ENCODE measurements around the gene CDH22.

The CDH22 gene

DNA sequence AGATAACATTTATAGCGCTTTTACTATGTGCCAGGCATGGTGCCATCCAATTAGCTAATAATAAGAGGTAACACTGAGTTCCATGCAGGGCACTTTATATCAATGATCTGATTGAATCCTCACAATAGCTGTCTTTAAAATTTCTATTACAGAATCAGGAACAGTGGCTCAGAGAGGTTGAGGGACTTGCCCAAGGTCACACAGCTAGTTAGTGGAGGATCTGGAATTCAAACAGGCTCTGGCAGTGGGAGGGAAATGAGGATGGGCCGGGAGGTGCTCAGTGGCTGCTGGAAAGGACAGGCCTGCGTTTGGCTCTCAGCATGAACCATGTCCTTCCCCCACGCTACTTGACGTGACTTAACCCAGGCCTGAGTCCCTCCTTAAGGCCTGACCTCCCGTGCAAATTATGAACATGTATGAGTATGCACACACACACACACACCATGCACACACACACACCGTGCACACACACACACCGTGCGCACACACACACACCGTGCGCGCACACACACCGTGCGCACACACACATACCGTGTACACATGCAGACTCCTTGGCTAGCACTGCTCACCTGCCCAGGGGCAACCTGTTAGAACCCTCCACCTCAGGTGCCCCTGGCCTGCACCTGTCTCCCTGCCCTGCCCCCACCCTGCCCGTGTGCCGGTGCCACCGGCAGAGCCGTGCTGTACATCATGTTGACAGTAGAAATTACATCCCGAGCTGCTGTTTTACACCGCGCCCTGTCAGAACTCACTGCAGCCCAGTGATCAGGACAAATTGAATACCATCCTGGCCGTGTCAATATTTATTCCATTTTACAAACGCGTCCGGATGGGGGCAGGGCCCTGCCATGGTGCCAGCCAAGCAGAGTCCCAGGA lies 43.7 kb downstream of the CDH22 start:
- DNase-seq: no peak

GRCh38 chr20:46261456-46262253 lies 46.6 kb downstream of the CDH22 start:
- no peak for DNase-seq

- DNase-seq: no peak
Observed at GRCh38 chr20:46260936-46261454, 47.3 kb downstream of the CDH22 start.

DNA sequence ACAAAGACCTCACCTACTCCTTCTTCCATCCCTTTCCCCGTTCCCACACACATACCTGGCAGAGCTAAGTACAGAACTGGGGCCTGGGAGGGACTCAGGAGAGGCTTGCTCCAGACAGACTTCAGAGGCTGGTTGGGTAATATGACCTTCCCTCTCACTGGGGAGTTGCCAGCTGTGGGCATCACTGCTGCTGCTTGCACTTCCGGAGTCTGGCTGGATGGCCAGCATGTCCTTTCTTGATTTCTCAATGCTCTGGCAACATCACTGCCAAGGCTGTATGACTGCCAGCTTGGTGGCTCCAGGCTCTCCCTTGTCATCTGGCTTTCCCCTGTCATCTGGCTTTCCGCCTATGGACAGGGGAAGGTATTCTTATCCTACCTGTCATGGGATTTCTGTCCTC lies 47.8 kb downstream of the CDH22 start:
- no peak for DNase-seq

- no peak for DNase-seq
Observed at GRCh38 chr20:46259260-46259859, 48.9 kb downstream of the CDH22 start.

- DNase-seq: no peak
Observed at GRCh38 chr20:46257887-46258286, 50.4 kb downstream of the CDH22 start.

DNA sequence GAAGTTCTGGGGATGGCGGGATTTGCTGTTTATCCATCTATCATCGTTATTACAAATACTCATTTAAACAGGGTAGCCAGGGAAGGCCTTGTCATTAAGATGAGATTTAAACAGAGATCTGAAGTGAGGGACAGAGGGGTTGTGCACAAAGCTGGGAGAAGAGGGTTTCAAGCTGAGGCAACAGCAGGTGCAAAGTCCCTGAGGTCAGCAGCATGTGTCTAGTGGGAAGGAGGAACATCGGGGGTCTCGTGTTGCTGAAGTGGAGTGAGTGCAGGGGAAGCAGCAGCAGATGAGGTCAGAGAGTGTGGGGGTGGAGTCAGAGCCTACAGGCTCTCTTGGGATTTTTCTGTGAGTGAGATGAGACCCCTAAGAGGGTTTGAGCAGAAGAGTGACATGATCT lies 52.0 kb downstream of the CDH22 start:
- DNase-seq: no peak

DNA sequence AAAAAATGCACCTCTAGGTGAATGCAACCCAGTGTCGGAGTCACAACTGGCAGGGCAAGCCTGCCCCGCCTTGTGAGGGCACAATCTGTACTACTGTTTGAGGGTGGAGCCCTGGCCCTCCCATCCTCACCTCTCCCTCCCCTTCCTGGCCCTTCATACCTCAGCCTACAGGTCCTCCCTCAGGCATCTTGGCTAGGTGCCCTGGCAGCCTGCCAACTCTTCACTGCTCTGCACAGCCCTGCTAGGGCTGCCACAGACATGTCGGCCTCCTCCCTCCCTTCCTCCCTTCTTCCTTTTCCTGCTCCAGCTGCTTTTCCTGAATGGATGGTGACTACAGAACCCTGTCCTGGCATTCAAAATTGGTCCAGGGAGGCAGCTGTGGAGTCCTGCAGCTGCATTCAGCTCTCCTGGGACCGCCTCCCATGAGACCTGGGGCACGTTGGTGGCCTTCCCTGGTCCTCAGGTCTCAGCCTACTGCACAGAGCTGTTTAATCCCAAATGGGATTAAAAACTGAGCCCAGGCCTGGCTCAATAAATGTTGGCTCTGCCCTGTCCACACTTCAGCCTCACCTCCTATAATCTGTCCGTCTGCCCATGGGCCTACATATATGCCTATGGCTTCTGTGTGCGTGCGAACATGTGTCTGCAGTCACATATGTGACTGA lies 52.7 kb downstream of the CDH22 start:
- no peak for DNase-seq

GRCh38 chr20:46253391-46253790 lies 54.9 kb downstream of the CDH22 start:
- no peak for DNase-seq

DNA sequence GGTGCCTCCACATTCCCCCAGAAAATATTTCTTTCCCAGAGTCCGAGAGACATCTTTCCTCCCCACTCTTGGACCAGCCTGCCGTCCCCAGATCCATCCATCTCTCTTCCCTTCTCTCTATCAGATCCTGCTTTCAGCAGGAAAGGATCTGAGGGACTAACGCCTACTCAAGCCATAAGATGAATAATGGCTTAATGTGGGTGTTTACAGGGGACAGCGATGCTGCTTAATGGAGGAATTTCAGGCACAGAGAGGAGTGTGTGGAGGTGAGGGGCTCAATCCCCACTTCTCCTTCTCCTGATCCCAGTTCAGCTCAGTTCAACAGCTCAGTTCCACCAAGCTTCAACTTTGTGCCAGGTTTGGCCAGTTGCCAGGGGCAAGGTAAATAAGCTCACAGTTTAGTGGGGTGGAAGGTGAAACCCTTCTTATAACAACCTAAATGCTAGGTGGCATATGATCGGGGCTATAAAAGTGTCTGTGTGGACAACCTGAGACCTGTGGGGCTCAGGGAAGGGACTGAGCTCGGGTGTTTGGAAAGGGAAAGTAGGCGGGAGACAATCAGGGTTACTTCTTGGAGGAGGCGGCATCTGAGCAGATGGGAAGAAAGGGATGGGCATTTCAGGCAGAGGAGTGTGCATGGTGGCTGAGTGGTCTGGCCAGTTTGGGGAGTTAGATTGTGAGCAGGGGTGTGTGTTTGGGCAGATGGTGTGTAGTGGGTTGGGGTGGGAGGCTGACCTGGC lies 55.8 kb downstream of the CDH22 start:
- no peak for DNase-seq

DNA sequence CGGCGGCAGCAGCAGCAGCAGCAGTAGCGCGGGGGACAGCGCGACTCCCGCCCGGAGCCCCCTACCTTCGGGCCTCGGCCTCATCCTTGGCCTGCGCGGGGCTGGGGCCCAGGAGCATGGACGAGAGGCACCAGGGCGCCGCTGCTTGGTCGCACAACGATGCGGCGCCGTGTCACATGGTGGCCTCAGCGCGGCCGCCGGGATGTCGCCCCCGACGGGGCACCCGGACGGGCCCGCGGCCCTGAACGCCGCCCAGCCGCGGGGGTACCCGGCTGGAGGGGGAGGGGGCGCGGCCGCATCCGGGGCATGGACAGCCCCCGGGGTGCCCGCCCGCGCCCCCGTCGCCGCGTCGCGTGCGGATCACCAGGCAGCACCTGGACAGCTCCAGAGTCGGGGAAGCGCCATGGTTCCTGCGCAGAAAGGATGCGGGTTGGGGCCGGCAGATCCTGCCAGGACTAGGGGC lies 57.1 kb downstream of the CDH22 start:
- no peak for DNase-seq

- DNase-seq: no peak
Observed at GRCh38 chr20:46250772-46251171, 57.5 kb downstream of the CDH22 start.

GRCh38 chr20:46249671-46250070 lies 58.6 kb downstream of the CDH22 start:
- DNase-seq: no peak

DNA sequence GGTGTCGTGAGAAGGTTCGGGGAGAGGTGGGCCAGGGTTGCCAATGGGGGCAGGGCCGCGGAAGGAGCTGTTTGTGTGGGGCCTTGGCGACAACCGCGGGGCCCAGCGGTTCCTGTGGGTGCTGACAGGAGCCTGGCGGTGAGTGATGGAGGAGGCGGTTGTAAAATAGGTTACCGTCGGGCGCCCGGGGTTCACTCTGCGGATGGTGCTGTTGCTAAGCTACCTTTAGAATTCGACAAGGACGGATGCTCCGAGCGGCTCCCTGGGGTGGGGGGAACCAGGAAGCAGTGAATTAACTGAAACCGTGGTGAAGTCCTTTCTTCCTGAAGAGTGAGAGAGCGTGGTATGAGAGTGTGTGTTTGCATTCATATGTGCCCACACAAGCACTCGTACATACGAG lies 61.7 kb downstream of the CDH22 start:
- no peak for DNase-seq

DNA sequence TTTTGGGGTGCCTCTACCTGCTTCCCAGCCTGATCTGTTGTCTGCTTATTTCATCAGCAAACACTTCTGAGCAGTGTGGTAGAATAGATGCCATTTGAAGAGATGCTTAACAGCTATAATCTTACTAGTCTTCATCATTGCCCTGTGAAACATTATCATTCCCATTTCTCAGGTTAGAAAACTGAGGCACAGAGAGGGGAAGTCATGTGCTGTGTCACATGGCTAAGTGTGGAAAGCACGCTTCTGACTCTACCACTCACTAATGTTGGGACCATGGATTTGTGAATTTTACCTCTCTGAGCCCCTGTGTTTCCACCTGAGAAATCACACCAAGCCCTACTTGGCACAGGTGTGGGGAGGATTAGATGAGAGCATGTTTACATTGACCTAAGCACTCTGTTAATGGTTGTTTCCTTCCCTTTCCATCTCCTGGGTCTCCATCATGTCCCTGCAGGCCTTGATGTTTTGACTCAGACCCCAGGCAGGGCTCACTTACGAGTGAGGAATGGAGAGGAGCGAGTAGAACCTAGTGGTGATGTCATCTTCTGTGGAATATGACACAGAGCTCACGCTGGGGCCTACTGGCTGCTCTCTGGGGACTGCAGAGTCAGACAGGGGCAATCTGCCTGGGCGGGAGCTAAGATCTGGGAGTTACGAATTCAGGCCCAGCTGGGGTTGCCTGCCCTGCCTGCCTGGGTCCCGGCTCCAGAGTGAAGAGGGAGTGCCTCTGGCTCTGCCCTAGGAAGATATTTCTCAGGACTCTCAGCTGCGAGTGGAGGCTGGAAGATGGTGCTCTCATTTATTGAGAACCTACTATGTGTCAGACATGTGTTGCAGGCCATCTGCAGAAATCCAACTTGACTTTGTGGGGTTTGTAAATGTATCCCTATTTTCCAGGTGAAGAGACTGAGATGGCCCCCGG lies 64.3 kb downstream of the CDH22 start:
- no peak for DNase-seq

GRCh38 chr20:46242390-46242789 lies 65.9 kb downstream of the CDH22 start:
- no peak for DNase-seq

- DNase-seq: no peak
Observed at GRCh38 chr20:46240881-46241280, 67.4 kb downstream of the CDH22 start.

- no peak for DNase-seq
Observed at GRCh38 chr20:46240065-46240464, 68.2 kb downstream of the CDH22 start.

- DNase-seq: no peak
Observed at GRCh38 chr20:46237736-46238135, 70.6 kb downstream of the CDH22 start.

GRCh38 chr20:46237227-46237626 lies 71.1 kb downstream of the CDH22 start:
- DNase-seq: no peak

GRCh38 chr20:46235077-46235476 lies 73.2 kb downstream of the CDH22 start:
- no peak for DNase-seq

Measured in stimulated activated CD4-positive, alpha-beta T cell treated with anti-CD3 and anti-CD28 coated beads, Interleukin-2, amount 100 ng/mL, for 48 hours (primary cell).